ENCODE data around the gene TRMT44. TPM values are rescaled to one million over a fixed set of nuclear protein-coding genes. Genes with fewer than 3 reads are reported as not detected.

Gene TRMT44
- total RNA-seq, 1 experiment from 2014 or later, result 25.8 TPM

DNA sequence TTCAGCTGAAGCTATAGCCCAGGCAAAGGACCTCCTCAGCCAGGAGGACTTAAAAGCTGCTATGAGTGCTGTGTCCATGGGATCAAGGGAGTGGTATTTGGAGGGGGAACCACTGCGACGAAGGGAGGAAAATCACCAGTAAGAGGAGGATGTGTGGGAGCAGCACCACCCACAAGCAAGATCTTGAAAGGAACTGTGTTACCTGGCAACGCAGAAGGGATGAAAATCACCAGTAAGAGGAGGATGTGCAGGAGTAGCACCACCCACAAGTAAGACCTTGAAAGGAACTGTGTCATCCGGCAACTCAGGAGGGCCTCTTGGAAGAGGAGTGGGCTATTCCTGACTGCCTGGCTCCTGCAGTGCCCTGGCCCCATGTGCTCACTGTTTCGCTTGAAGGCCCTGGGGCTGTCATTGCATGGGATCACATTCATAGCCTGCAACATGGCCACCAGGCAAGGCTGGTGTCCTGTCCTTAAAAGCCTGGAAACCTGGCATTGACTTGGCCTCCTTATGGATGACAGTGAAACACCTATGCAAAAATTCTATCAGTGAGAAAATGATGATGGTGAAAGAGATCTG is 48.3 kb downstream of the TRMT44 start:
- Histone ChIP-seq H3K9me3 (ENCODE audit: control insufficient read depth in 1 of 2, insufficient read depth in 1 of 2, low read depth in 1 of 2, low read length in 2 of 2) (no peaks in the 10 kb centered on the region), H3K27ac (ENCODE audit: low read depth, low read length) (no peak overlapping the region), H4K20me1 (ENCODE audit: insufficient read depth) (no peaks in the 10 kb centered on the region), H3K9me2 (ENCODE audit: insufficient read depth) (no peaks in the 10 kb centered on the region), H2AFZ (ENCODE audit: low read depth, low read length, poor library complexity, severe bottlenecking) (no peak overlapping the region), H3K27me3 (ENCODE audit: insufficient read depth, low read length) (no peaks in the 10 kb centered on the region), H3K9ac (ENCODE audit: low read length) (no peak overlapping the region), H3K36me3 (ENCODE audit: control insufficient read depth in 1 of 2, insufficient read depth in 2 of 2, low read length in 2 of 2) (no peaks in the 10 kb centered on the region), H3K79me2 (ENCODE audit: insufficient read depth, low read length) (no peaks in the 10 kb centered on the region), H3K4me1 (ENCODE audit: control insufficient read depth in 1 of 2, insufficient read depth in 2 of 2, low read length in 2 of 2) (no peaks in the 10 kb centered on the region), H3K4me2 (ENCODE audit: low read length) (no peak overlapping the region), H3K4me3 (replicated peaks in 1 of 2; ENCODE audit: low read depth in 1 of 2, low read length in 2 of 2) (no peak overlapping the region)
- CTCF ChIA-PET, result no interaction called here
- TF ChIP-seq JUND (IDR thresholded peaks at IDR 0.05) (no peak), POLR2AphosphoS5 (IDR thresholded peaks at IDR 0.05; ENCODE audit: low read depth, low read length) (no peak), CEBPB (IDR thresholded peaks at IDR 0.05; ENCODE audit: low read depth) (no peak), ZFX (IDR thresholded peaks at IDR 0.05) (no peak), REST (IDR thresholded peaks at IDR 0.05; ENCODE audit: low read depth) (no peak), ELF1 (IDR thresholded peaks at IDR 0.05; ENCODE audit: borderline replicate concordance, low read depth) (no peak), RAD21 (IDR thresholded peaks at IDR 0.05; ENCODE audit: low read depth) (no peak), POLR2A (IDR thresholded peaks at IDR 0.05; ENCODE audit: borderline replicate concordance, extremely low read depth, insufficient read depth, insufficient read length) (no peak), EZH2phosphoT487 (IDR thresholded peaks at IDR 0.05; ENCODE audit: borderline replicate concordance) (no peak), CBX3 (IDR thresholded peaks at IDR 0.05; ENCODE audit: low read depth) (no peak), YY1 (IDR thresholded peaks at IDR 0.05; ENCODE audit: extremely low read depth, insufficient replicate concordance, low read depth, low read length) (no peak), EGR1 (IDR thresholded peaks at IDR 0.05; ENCODE audit: low read depth) (no peak), TCF7L2 (IDR thresholded peaks at IDR 0.05; ENCODE audit: borderline replicate concordance, extremely low read depth, insufficient read depth, insufficient read length) (no peak), ZBTB33 (IDR thresholded peaks at IDR 0.05; ENCODE audit: extremely low read depth, insufficient replicate concordance, low read length) (no peak), FOSL1 (IDR thresholded peaks at IDR 0.05; ENCODE audit: low read depth) (no peak)
- TF ChIP-seq, protein P1, sequence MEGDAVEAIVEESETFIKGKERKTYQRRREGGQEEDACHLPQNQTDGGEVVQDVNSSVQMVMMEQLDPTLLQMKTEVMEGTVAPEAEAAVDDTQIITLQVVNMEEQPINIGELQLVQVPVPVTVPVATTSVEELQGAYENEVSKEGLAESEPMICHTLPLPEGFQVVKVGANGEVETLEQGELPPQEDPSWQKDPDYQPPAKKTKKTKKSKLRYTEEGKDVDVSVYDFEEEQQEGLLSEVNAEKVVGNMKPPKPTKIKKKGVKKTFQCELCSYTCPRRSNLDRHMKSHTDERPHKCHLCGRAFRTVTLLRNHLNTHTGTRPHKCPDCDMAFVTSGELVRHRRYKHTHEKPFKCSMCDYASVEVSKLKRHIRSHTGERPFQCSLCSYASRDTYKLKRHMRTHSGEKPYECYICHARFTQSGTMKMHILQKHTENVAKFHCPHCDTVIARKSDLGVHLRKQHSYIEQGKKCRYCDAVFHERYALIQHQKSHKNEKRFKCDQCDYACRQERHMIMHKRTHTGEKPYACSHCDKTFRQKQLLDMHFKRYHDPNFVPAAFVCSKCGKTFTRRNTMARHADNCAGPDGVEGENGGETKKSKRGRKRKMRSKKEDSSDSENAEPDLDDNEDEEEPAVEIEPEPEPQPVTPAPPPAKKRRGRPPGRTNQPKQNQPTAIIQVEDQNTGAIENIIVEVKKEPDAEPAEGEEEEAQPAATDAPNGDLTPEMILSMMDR (IDR thresholded peaks at IDR 0.05 in 2 of 3, conservative IDR thresholded peaks at IDR 0.05 in 1 of 3; ENCODE audit: borderline replicate concordance in 1 of 3, insufficient read depth in 1 of 3, low read depth in 2 of 3, low read length in 2 of 3), result no peak
- TF ChIP-seq, protein P2, sequence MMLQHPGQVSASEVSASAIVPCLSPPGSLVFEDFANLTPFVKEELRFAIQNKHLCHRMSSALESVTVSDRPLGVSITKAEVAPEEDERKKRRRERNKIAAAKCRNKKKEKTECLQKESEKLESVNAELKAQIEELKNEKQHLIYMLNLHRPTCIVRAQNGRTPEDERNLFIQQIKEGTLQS (IDR thresholded peaks at IDR 0.05), result no peak
- intact Hi-C loops (cut with micrococcal nuclease), result no loop called here
- POLR2A ChIA-PET, result no interaction called here
- ATAC-seq, result no peak
- RAD21 ChIA-PET (ENCODE audit: low non-redundant PET in 1 of 2, low total read pairs in 2 of 2, uncharacterized antibody in 2 of 2, unreplicated experiment in 2 of 2), result no interaction called here
- no peak for DNase-seq (ENCODE audit: low read depth, low spot score)
- BruUV-seq (replicated peaks), result no TSS peak
